Fibroblast of skin of abdomen (primary cell): ENCODE results near the gene WDR45B.
A peak's percentile ranks its signal among the peaks of the same experiment; 100 is the strongest.

Experiments used
- DNase-seq: peaks from one replicate; pipeline ENCODE4 v3.0.0-alpha.2; 2013

WDR45B gene

GRCh38 chr17:82623707-82624106 is 24.5 kb downstream of the WDR45B start:
- DNase-seq: no peak

DNA sequence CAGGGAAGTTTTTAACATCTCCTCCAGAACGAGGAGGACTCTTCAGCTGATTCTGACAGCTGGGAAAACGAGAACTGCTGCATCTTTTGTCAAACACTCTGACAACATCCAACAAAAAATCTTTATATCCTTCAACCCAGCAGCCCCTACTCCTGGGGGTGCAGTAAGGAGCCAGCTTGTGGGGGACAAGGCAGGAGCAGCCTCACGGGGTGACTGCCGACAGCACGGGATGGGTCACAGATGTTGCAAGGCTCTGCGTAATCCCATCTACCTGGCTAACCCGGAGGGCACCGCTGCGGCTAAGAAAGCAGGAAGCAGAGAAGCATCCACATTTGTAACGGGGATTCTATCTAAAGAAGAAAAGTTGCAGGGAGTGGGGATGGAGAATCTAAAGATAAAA is 28.6 kb downstream of the WDR45B start:
- no peak for DNase-seq

GRCh38 chr17:82619211-82619610 is 29.0 kb downstream of the WDR45B start:
- DNase-seq: no peak

- DNase-seq: no peak
Observed at GRCh38 chr17:82616021-82616711, 32.1 kb downstream of the WDR45B start.

- DNase-seq: no peak
Observed at GRCh38 chr17:82615084-82616020, 32.9 kb downstream of the WDR45B start.

DNA sequence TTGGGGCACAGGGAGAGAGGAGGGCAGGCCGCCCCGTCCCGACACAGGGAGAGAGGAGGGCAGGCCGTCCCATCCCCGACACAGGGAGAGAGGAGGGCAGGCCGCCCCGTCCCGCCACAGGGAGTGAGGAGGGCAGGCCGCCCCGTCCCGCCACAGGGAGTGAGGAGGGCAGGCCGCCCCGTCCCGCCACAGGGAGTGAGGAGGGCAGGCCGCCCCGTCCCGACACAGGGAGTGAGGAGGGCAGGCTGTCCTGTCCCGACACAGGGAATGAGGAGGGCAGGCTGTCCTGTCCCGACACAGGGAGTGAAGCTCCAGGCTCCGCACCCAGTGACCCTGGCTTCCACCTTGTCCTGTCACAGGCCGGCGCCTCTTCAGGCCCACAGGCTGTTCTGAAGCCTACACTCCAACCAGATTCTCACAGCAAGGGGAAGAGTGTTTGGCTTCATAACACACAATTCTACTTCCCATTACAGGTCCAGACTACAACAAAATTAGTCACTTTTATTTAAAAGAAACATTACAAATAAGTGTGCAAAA is 34.1 kb downstream of the WDR45B start:
- no peak for DNase-seq

DNA sequence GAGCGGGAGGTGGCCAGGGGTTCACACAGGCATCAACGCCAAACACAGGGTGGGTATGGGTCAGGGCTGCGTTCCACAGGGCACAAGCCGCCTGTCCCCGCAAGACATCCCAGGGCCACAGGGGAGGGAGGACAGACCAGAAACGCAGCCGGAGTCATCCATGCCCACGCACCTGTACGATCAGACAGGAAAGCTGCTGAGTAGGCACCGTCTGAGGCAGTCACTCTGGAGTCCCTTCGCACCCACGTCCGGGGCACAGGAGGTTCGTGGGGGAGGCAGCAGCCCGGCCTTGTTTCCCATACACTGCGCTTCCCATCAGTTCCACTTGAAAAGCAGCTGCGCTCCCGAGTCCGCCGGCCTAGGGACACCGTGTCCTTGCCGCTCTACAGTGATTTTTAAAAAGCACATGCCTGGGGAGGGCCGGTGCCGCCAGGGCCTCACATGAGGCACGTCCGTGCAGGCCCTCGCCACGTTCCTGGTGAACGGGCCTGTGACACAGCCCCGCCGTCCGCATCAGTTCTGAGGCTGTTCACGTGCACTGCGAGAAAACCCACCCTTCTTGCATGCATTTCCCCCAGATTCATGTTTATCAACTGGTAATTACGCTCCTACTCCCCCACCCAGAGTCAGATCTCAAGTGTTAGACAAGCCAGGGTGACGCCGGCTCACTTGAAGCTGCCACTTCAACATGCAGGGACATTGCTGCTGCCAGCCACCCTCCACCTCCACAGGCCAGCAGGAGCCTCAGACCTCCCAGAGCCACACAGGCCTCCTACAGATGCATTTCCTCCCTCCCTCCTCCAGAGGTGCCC is 34.8 kb downstream of the WDR45B start:
- no peak for DNase-seq

- peak; percentile 73 for DNase-seq
Observed at GRCh38 chr17:82611140-82612058, 36.8 kb downstream of the WDR45B start.

GRCh38 chr17:82609655-82610054 is 38.6 kb downstream of the WDR45B start:
- no peak for DNase-seq

- no peak for DNase-seq
Observed at GRCh38 chr17:82608816-82609215, 39.4 kb downstream of the WDR45B start.

DNA sequence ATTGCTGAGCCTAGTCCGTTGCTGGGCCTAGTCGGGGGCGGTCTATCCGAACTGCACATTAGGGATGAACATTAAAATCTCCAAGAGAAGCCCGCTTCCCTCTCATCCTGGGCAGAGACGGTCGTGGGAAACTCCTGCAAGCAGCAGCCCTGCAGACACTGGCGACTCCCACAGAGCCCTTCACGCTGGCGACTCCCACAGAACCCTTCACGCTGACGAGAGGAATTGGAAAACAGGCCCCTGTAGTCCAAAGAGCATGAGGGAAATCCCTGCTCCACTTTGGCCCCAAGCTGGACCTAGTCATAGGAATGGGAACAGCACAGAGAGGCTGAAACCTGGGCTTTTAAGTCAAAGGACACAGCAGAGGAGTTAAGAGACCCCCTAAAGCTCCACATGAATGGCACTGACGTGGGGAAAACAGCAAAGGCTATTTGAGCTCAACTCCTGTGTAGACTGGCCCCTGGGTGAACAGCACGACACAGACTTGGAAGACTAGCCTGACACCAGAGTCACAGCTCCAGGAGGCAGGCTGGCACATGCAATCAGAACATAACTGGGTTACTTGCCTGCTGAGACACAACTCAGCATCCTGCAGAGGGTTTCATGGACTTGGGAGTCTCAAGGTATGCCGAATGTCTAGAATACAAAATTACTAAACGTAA is 42.2 kb downstream of the WDR45B start:
- DNase-seq: no peak

DNA sequence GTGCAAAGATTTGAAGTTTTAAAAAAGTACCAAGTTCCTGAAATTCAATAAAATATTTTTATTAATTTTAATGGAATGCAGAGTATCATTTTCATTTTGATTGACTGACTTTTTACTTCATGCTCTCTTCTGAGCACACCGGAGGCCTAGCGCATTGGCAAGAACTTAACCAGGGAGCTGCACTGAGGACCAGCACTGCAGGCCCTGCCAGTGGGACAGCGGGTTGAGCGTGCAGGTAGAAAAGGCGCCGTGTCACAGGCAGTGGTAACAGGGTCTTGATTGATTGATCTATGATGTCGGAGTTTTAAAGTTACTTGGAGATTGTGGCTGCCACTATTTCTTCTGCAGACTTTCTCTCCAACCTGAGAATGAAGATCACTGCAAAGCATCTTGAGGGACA is 43.7 kb downstream of the WDR45B start:
- no peak for DNase-seq

GRCh38 chr17:82603981-82604448 is 44.2 kb downstream of the WDR45B start:
- DNase-seq: no peak

DNA sequence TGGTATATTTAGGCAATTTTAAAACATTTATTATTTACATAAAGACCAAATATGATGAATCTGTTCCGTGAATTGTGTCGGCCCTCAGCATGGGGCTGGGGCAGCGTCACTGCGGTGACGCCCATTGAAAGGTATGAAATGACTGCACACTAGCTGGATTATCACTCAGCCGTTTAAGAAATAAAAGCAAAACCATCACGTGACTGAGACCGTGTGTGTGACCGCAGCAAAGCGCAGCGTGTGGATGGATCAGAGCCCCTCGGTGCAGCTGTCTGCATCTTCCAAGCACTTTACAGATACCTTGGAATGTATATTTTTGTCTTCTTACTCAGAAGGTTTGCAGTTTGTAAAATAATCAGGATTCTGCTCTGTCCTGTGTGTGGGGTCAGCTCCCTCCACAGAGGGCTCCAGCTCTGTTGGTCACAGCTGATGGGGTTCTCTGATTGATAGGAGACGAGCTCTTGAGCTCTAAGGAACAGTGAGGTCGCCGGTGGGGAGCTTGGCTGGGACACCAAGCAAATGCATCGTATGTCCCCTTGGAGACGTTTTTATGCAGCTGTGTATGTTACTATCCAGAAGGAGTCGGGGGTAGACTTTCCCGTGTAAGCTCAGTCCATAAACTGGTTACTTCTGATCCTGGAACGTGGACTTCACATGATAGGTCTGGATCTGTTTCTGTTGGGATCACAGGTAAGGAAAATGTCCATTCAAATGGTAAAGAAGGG is 45.1 kb downstream of the WDR45B start:
- no peak for DNase-seq

- DNase-seq: no peak
Observed at GRCh38 chr17:82602487-82602886, 45.8 kb downstream of the WDR45B start.

GRCh38 chr17:82601447-82602000 is 46.7 kb downstream of the WDR45B start:
- DNase-seq: no peak

GRCh38 chr17:82600731-82601446 is 47.4 kb downstream of the WDR45B start:
- no peak for DNase-seq

DNA sequence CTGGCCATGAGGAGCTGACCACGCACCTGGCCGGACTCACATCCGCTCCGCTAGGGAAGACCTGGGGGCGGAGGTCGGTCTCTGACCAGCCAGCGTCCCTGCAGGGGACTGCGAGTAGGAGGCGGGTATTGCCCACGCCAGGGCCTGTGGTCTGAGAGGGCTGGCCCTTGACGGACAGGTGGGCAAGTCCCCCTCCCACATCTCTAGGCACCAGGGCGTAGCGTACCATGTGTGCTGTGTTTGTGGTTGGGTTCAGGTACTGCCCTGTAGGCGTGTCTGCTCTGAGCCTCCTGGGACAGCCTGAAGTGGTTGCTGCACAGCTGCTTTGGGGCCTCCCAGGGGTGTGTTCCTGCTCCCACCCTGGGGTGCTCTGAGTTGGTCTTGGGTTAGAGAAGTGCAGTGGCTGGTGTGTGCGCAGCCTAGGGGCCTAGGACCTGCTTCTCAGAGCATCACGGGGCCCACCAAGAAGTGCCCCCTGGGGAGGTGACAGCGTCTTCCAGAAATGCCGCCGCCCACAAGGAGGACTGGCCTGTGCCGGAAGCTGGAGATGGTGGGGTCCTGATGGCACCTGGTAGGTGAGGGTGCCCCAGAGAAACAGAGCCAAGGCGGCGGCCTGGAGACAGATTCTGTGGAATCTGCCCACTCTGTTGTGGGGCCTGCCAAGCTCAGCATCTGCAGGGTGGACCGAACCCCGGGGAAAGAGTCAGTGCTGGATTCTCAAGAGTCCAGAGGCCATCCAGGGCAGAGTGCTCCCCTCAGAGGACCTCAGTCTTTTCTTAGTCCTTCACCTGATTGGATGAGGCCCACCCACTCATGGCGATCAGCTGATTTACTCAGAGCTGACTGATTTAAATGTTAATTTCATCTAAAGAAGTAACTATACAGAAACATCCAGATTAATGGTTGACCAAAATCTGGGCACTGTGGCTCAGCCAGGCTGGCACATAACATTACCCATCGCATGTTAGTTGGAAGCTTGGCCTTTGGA is 48.3 kb downstream of the WDR45B start:
- no peak for DNase-seq
